RPMI7951 (cell line): Measurements from ENCODE around the gene ANGEL1. TPM values are rescaled to one million over a fixed set of nuclear protein-coding genes. Genes with fewer than 3 reads are reported as not detected.

ENCODE experiments used
- DNase-seq: peaks from one replicate; pipeline ENCODE4 v3.0.0-alpha.2; 2012; ENCODE audit warnings: low read depth
- total RNA-seq: library from RNA; depleted of rRNA; stranded (reverse); fragments of >200 nt; shearing (Covaris generic); gene quantifications from 2 replicates; pipeline ENCODE4 v1.2.3, GENCODE V29; 2014

Gene ANGEL1
- total RNA-seq, 1 experiment from 2014 or later: 6.6 TPM

DNA sequence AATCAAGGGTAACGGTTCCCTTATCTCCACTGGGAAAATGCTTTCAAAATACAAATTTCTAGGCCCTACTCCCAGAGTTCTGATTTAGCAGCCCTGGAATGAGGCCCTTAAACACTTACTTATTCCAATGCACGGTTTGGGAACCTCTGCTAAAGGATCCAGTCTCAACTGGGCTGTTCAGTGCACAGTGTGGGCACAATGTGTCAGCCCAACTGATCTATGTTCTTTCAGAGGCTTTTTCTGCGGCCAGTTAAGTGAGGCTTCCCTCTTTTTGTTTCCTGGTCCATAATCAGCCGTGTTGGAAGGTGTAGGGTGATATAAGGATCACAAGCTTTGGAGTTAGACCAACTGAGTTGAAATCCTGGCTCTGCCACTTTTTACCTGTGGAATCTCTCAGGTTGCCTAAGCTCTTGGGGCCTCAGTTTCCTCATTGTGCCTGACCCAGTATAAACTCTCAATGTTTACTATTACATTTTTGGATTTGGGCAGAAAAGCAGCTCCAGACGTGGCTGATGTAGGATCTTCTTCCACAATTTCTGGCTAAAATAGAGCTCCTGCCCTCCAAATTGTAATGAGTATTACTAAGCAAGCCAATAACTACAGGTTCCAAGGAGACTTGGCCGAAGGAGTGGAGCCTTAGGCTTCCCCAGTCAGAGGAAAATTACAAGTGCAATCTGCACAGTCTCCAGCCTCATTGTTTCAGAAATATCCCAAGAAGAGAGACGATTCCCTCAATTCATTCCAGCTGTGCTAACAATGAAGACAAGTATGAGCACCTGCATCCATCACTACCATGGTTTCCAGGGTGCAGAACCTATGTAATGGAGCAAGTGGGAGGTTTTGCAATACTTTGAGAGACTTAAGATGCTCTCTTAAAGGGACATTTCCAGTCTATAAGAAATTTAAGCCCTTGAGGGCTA lies 2.3 kb upstream of the ANGEL1 start:
- no peak for DNase-seq

DNA sequence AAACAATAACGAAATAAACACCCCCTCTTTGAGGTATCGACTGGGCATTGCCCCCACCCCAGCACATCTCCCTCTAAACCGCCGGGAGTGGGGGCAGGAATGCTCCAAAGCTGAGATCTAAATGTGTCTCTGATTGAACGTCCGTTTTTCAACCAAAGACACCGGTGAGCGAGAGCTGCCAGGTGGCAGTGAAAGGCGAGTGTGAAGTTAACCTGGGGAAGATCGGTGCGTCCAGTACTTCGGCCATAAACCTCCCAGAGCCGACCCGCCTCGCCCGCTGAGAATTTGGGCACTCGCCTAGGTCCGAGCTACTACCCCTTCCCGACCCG lies 625 bp downstream of the ANGEL1 start:
- no peak for DNase-seq

DNA sequence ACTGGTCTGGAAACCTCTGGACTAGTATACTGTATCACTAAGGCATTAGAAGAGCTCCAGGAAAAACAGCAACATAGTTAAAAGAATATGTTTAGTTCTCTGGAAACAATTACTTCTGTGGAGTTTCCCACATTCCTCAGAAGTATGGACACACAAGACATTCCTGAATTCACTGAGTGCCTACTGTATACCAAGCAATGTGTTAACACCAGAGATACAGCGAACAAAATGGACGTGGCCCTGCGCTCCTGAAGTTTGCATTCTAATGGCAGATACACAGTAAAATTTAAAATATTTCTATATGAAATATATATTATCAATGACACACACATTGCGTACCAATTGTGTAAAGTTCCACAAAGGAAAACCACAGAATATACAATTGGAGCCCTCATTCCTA lies 1.1 kb downstream of the ANGEL1 start:
- no peak for DNase-seq

DNA sequence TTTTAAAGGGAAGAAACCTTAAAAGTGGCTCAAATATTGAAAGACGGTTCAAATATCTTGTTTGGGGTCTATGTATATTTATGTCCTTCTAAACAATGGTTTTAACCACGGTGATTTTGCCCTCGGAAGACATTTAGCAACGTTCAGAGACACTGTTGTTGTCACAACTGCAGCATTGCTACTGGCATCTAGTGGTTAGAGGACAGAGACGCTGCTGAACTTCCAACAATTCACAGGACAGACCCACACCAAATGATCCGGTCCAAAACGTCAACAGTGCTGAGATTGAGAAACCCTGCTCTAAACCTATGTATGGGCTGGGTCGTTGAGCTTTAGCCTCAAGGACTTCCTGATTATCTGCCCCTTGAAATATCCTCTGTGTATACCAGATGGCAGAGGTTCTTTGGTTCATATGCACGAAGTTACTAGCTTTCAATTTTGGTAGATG lies 1.7 kb downstream of the ANGEL1 start:
- peak; percentile 51 for DNase-seq

DNA sequence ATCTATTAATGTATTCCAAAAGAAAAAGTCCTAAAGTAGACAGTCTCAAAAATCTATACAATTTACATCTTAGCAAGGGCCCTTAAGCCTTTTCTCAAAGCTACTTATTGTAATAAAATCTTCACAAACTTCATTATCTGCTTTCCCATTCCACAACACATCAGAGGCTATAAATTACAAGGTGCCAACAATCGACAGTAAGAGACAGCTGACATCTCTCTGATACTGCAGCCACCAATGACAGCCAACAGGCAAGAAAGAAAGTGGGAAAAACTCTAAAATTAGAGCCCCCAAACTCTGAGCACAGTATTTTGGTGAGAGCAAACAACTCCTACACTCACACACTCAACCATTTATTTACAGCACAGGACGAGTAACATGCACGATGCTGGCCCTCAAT lies 2.2 kb downstream of the ANGEL1 start:
- no peak for DNase-seq

DNA sequence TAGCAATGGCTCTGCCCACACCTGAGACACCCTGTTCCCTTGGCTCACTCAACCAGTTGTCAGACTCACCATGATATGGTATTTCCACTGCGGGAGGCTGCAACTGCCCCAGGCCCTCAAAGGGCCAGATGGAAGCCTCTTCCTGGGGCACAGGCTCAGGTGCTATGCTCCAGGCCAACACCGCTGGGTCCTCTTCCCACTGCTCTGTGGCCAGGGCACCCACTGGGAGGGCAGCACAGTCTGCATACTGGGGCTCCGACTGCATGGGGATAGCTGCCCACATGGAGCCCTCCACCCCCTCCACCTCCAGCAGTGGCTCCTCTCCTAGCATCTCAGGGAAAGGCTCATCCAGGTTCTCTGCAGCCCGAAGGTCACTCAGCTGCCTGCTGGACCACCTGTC lies 3.7 kb downstream of the ANGEL1 start:
- no peak for DNase-seq

DNA sequence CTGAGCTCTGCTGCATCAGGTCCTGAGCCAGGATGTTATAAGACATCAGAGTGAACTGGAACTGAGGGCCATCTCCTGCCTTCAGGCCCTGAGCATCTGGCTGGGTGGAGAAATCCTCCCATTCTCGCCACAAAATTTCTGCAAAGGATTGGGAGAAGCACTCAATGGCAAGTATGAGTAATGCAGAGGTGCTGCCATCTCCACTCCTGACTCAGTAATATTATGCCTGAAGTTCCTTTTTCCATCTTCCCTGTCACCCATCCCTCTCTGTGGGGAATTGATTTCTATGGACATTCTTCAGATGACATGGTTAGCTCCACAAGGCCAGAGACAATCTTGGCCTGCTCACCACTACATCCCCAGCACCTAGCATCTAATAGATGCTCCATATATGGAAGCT lies 4.7 kb downstream of the ANGEL1 start:
- DNase-seq: no peak

DNA sequence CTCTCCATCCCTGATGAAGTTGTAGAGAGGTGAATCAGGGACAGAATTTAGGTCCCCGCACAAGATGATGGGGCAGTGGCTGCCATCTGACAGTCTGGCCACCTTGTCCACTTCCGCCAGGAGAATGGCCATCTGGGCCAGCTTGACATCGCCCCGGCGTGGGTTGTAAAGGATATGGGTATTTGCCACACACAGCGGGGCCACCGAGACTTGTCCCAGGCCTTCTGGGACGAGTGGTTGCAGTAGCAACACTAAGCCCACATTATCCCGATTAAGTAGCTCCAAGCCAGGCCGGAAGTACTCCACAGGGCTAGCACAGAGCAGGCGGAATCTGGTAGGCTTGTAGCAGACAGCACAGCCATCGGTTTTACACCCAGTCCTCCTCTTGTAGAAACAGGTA lies 6.2 kb downstream of the ANGEL1 start:
- no peak for DNase-seq

DNA sequence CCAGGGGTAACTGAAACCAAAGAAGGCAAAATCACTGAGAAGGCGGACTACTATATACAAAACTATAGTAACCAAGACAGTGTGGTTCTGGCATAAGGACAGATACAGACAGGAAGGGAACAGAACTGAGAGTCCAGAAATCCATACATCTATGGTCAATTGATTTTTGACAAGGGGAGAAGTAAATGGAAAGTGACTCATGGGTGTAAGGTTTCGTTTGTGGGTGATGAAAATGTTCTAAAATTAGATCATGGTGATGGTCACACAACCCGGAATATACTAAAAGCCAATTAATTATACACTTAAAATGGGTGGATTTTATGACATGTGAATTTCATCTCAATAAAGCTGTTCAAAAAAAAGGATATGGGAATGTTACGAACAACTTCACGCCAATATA lies 18.7 kb downstream of the ANGEL1 start:
- no peak for DNase-seq

DNA sequence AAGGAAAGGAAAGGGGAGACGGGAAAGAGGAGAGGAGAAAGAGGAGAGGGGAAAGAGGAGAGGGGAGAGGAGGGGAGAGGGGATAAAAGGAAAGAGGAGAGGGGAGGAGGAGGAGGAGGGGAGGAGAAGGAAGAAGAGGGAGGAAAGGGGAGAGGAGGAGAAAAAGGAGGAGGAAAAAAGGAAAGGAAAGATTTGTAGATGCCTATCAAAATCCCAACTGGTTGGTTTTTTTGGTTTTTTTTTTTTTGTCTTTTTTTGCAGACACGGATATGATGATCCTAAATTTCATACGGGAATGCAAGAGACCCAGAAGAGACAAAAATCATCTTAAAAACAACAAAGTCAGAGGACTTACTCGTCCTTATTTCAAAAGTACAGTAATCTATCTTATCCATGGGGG lies 19.4 kb downstream of the ANGEL1 start:
- DNase-seq: no peak

DNA sequence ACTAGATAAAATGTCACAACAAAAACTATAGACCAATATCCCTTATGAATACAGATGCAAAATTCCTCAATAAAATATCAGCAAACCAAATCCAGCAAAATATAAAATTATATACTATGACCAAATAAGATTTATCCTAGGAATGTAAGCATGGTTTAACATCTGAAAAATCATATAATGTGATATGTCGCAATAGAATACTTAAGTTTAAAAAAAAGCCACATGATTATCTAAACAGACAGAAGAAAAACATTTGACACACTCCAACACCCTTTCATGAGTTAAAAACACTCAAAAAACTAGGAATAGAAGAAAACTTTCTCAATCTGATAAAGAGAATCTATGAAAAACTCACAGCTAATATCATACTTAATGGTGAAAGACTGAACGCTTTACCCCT lies 20.3 kb downstream of the ANGEL1 start:
- no peak for DNase-seq

DNA sequence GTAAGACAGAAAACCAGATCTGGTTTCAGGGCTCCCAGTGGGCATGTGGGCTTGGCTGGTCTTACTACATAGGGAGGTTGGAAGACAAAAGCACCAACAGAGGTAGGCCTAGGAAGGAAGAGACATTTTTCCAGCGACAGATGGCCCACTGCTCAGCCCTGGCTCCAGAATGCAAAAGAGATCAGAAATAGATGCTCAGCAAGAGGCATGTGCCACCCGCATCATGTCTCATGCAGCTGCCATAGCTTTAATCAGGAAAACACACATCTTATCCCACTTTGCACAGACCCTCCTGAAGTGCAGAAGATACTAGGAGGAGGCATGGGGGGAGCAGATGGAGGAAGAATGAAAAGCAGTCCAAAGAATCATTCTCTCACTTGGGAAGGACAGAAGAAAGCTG lies 26.1 kb downstream of the ANGEL1 start:
- DNase-seq: no peak

DNA sequence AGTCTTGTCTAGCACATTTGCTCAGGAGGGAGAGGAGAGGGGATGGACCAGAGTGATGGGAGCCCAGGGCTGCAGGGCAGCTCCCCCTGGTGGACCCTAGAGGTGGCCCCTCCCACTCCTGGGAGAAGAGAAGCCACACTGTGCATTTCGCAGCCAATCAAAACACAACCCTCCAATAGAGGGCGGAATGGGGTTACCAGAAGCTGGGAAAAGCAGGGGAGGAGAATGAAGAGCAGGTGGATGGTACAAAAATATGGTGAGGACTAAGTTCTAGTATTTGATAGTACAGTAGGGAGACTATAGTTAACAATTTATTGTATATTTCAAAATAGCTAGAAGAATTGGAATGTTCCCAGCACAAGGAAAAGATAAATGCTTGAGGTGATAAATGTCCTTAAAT lies 27.8 kb downstream of the ANGEL1 start:
- DNase-seq: peak; percentile 71

DNA sequence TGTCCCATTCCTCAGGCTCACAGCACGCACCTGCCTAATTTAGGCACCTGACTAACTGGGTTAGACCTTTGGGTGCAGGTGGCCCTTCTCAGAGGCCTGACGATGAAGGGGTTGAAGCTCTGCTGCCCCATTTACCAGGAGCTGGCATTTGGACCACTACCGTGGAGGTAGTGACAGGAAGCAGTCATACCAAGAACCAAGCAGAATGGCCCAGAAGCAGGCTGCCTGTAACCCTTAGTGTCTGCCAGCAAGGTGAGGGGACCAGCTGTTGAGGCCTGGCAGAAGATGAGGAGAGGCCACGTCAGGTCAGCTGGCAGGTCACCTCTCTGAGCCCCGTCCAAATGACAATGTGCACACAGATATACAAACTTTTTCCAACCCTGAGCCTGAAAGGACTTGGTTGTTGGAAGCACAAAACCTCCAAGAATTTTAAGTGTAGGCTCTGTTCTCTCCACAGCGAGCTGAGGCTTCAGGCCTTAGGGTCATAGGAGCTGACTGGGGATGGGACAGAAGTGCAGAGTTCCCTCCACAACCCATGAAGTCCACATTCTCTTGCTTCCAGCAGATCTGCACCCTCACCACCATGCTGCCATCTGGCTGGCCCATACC lies 28.3 kb downstream of the ANGEL1 start:
- DNase-seq: no peak

DNA sequence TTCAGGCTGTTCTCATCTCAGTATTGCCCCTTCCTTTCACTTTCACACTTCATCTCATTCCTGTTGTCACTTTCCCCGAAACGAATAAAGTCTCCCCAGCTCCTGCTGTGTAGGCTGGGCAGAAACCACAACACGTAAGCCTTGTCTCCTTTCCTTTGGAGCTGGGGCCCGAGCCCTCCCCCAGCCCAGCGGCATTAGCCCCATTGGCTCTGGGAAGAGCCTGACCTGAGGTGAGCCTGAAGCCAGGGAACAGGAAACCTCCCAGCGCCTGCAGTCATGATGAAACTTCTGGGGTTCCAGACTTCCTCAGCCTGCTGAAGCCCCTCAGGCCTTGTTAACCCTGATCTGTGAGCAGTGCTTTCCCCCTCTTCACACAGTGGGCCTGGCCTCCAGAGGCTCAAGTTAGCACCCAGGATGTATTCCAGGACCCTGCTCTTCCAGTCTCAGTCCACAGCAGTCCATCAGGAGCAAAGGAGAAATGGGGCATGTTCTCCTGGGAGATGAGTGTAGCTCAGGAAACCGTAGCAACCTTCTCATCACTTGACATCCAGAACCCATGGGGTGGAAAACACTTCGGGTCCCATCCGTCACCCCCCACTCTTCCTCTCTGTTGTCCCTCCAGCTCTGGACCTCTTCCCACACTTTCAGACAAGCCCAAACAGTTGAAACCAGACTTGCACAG lies 29.7 kb downstream of the ANGEL1 start:
- no peak for DNase-seq

DNA sequence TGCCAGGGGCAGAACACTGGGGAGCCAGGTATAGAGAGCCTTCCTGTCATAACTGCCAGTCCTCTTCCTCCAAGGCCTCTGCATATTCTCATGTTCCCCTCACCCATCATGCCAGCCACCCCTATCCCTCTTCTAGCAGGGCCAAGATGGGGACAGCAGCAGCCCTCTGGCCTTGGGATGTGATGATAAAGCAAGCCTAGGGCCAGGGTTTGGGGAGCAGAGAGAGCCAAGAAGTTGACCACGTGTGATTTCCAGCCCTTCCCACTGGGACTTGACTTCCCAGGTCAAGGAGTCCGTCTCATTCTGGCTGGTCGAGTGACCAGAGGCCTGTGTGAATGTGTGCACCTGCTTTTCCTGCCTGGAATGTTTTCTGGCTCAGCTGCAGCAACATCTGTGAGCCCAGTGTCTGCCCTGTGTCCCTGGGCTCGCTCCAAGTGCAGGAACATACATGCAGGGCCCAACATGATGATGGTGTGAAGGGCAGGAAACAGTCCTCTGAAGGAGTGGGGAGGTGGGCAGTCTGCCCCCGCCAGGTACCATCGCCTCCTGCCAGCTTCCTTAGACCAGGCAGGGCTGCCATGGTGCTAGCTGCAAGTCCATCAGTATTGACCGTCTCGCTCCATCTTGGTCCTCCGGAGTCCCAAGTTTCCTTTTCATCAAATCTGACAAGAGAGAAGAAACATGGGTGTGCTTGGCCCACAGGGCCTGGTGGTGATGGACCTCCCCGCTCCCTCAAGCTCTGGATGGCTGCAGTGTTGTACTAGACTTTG lies 30.4 kb downstream of the ANGEL1 start:
- DNase-seq: no peak

DNA sequence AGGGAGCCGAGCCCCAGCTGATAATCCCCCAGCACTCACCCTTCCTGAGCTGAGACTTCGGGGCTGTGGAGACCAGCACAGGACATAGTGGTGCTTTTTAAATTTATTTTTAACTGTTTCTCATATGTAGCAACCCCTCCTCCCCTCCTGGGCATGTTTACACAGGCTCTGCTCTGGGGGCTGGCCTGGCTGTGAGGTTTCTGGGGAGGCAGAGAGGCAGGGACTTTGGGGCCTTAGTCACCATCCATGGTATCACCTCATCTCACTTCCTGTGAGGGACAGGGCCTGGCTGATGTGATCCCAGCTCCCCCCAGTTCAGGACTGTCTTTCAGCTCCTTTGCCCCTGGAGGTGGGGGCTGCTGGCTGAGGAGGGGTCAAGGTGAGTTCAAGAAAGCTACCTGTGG lies 31.0 kb downstream of the ANGEL1 start:
- DNase-seq: no peak

DNA sequence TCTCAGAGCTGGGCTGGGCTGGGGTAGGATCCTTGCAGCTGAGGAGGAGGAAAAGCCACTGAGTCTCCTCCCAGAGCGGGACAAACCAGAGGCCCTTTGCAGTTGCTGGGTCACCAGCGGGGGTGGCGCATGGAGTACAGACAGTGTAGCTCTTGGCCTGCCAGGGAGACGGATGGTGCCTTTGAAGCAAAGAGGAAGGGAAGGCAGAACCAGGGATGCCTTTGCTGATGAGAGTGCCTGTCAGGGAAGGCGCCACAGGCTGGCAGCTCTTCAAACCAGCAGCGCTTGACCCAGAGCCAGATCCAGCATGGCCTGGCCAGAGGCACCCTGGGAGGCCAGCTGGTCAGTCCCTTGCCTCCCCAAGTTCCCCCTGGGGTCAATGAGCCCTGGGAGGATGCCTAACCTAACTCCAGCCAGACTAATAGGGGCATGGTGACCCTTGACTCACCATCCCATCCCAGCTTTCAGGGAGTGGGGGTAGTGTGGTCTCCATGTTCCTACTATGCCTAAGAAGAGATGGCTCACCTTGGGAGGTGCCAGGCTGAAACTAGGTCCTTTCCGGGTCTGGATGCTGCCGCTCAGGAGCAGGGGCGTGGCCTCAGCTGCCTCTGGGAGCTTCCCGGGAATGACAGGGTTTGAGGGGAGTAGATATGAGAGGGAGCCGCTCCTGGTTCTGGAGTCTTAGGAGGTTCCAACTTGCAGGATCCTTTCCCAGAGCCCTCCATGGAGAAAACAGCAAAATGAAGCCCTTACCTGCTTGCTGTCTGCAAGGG lies 31.6 kb downstream of the ANGEL1 start:
- DNase-seq: peak; percentile 44

DNA sequence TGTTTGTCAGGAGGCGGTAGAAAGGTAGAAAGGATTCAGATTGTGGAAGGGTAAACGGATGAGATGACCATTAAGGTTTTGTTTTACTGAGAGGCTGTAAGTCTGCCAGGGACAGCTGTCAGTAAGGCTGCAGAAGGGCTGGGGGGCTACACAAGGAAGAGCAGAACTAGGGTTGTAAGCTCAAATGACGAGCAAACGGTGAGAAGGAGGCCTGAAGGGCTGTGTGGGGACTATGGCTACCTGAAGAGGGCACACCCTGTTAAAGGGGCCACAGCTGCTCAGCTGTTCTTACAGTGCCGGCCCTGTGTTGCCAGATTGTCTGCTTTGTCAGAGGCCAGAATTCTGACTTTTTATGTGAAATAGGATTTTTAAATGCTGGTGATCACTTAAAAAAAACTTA lies 32.3 kb downstream of the ANGEL1 start:
- no peak for DNase-seq

DNA sequence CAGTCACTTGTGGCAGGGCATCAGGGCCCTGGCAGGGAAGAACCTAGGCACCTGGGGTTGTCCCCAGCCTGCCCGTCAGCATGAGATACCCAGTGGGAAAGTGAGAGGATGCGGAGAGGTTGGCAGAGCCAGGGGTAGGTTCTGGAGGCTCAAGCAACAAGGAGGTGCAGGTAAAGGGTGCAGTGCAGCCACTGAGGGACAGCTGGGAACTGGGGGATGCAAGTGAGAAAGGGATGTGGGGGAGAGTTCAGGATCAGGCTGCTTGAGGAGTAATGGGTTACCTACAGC lies 32.7 kb downstream of the ANGEL1 start:
- no peak for DNase-seq

DNA sequence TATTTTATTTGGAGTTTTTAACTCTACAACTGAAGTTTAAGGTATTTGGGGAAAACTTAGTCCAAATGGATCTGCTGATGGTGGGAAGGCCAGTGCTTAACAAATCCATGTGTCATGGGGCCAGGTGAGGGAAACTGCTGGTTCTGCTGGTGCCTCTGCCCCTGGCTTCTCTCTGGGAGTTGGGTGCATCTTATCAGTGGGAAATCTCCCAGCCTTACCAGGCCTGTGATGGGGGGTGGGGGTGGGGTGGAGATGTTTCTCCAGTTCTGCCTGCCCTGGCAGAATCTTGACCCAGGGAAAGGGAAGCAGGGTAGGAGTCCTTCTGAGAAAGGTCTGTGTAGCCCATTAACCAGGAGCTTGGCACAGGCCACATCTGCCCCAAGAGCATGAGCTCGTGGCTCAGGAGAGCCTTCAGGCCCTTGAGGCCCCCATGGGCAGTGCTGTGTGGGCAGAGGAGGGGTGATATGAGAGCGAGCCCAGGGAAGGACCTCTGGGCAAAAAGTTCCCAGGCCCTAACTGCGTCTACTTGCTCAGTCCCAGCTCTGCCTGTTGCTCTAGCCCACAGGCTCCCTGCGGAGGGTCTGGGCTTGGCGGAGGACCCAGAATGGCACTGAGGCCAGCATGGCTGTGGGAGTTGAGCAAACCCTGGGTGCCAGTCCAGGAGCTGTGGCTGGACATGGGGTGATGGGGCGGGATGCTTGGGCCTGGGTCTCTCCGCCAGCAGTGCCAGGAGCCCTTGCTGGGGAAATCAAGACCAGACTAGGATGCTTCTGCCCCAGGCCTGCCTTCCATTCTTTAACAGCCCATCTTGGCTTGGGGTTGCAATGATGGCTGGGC lies 33.2 kb downstream of the ANGEL1 start:
- DNase-seq: no peak
